Vagina (tissue), 2 donors: ENCODE data around the gene IQGAP2. TPM values are rescaled to one million over a fixed set of nuclear protein-coding genes. Genes with fewer than 3 reads are reported as not detected.
A peak's percentile ranks its signal among the peaks of the same experiment; 100 is the strongest.

Source experiments
- DNase-seq, 2 donors: peaks; one replicate each; pipeline ENCODE4 v3.0.0-alpha.2; 2017; ENCODE audit errors: extremely low spot score in 2 of 2
- H3K27ac ChIP-seq: fragments of 200-600 bp; sonication (generic); one replicate; pipeline ENCODE4 v1.5.1; 2019
- H3K27me3 ChIP-seq: fragments of 200-600 bp; sonication (generic); one replicate; pipeline ENCODE4 v1.5.1; 2019
- H3K36me3 ChIP-seq, 2 donors: fragments of 200-600 bp; sonication (generic); one replicate each; pipeline ENCODE4 v1.5.1; 2017 to 2019
- H3K4me1 ChIP-seq: fragments of 200-600 bp; sonication (generic); one replicate; pipeline ENCODE4 v1.5.1; 2019
- H3K4me3 ChIP-seq, 2 donors: fragments of 200-600 bp; sonication (generic); 1 replicate in 1 of 2; 2 replicates in 1 of 2; pipeline ENCODE4 v1.5.1; 2016 to 2019
- H3K9me3 ChIP-seq: fragments of 200-600 bp; sonication (generic); one replicate; pipeline ENCODE4 v1.5.1; 2019
- CTCF ChIP-seq, 3 experiments: fragments of 450-650 bp in 2 of 3; fragments of 200-600 bp in 1 of 3; sonication (generic) in 1 of 3; IDR thresholded peaks; one replicate each; pipeline ENCODE4 v1.5.1; 2017 to 2019; ENCODE audit warnings: antibody characterized with exemption in 3 of 3, mild to moderate bottlenecking in 2 of 3, moderate library complexity in 2 of 3
- POLR2A ChIP-seq, 2 donors: fragments of 450-650 bp; IDR thresholded peaks; one replicate each; pipeline ENCODE4 v1.6.1; 2017; ENCODE audit warnings: antibody characterized with exemption in 2 of 2, mild to moderate bottlenecking in 2 of 2, moderate library complexity in 2 of 2
- POLR2AphosphoS5 ChIP-seq, 2 donors: sonication (generic); formaldehyde crosslinking; IDR thresholded peaks; one replicate each; pipeline ENCODE4 v1.9.0; 2017; ENCODE audit warnings: antibody characterized with exemption in 2 of 2, mild to moderate bottlenecking in 2 of 2, low read depth in 1 of 2; ENCODE audit not compliant: insufficient read depth in 1 of 2
- intact Hi-C: fragments of 100-400 bp; cut with DNase I; formaldehyde crosslinking; loops from one replicate; pipeline ENCODE4 v1.15.1; 2023
- total RNA-seq: library from RNA; depleted of rRNA; stranded (reverse); fragments of >200 nt; gene quantifications from one replicate; pipeline ENCODE4 v1.2.3, GENCODE V29; 2016

Gene IQGAP2
- total RNA-seq, 1 donor from 2014 or later, result 8.6 TPM

DNA sequence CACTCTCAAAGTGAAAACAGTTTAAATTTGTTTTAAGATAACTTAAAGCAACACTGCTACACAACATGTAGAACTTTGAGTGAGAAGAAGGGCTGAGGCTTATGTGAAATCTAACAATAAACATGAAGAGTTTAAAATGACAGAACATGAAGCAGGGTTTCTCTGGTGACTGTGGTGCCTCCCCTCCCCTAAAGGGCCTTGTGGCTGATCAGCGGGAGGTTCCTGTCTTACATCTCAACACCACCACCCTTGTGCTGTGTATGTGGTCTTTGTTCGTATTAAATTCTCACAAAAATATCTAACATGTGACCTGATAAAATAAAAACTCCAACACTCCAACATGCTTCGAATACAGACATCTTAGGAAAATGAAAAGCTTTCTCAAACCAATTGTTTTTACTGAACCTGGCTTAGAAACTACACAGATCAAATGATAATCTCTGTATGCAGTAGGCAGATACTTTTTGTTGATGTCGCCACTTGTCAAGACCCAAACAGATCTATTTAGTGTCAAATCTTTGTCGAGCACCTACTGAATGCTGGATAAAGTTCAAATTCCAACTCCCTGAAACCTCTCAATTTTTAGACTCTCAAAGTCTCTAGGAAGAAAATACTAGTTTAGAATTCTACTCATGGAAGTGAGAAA, 9.9 kb upstream of the IQGAP2 start:
- H3K9me3 ChIP-seq, result no peaks in the 10 kb centered on the region
- H3K4me1 ChIP-seq, result no peaks in the 10 kb centered on the region
- no peaks in the 10 kb centered on the region for H3K27me3 ChIP-seq
- no peak overlapping the region for H3K27ac ChIP-seq
- intact Hi-C loops, result no loop called here
- no peaks in the 10 kb centered on the region for H3K36me3 ChIP-seq
- TF ChIP-seq CTCF (IDR thresholded peaks at IDR 0.05), result no peak
- TF ChIP-seq POLR2A (IDR thresholded peaks at IDR 0.05), result no peak
- TF ChIP-seq POLR2AphosphoS5 (IDR thresholded peaks at IDR 0.05; ENCODE audit: insufficient read depth in 1 of 2, low read depth in 1 of 2), result no peak
- no peak overlapping the region for H3K4me3 ChIP-seq
- DNase-seq, result no peak

- Histone ChIP-seq H3K9me3 (no peaks in the 10 kb centered on the region), H3K36me3 (no peaks in the 10 kb centered on the region), H3K27ac (no peak overlapping the region), H3K4me3 (no peak overlapping the region), H3K4me1 (peaks cover 5% of the 10 kb centered on the region), H3K27me3 (no peaks in the 10 kb centered on the region)
- no peak for DNase-seq
- intact Hi-C loops, result no loop called here
- no peak for TF ChIP-seq POLR2A (IDR thresholded peaks at IDR 0.05)
- no peak for TF ChIP-seq CTCF (IDR thresholded peaks at IDR 0.05)
- TF ChIP-seq POLR2AphosphoS5 (IDR thresholded peaks at IDR 0.05; ENCODE audit: insufficient read depth in 1 of 2, low read depth in 1 of 2), result no peak
Measured at GRCh38 chr5:76397200-76397599, 5.9 kb upstream of the IQGAP2 start.

DNA sequence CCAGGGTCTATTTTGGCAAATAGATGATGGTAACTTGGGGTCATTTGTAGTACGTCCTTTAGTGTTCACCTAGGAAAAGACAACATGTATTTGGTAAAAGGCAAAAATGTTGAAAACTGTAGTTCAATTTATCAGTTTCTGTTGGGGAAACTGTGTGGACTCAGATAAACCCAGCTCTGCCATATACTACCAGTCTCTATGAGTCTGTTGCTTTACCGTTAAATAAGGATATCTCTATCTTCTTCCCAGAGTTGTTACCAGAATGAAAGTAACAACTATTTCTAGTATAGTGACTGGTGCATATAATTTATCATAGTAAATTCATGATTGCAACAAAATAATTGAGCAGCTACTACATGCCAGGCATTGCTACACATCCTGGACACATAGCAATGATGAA, 3.8 kb upstream of the IQGAP2 start:
- intact Hi-C loops, result no loop called here
- Histone ChIP-seq H3K4me1 (peaks cover 15% of the 10 kb centered on the region), H3K27me3 (no peaks in the 10 kb centered on the region), H3K4me3 (no peak overlapping the region), H3K9me3 (no peaks in the 10 kb centered on the region), H3K36me3 (no peaks in the 10 kb centered on the region), H3K27ac (no peak overlapping the region)
- no peak for DNase-seq
- TF ChIP-seq POLR2AphosphoS5 (IDR thresholded peaks at IDR 0.05; ENCODE audit: insufficient read depth in 1 of 2, low read depth in 1 of 2) (no peak), POLR2A (IDR thresholded peaks at IDR 0.05) (no peak), CTCF (IDR thresholded peaks at IDR 0.05) (no peak)

DNA sequence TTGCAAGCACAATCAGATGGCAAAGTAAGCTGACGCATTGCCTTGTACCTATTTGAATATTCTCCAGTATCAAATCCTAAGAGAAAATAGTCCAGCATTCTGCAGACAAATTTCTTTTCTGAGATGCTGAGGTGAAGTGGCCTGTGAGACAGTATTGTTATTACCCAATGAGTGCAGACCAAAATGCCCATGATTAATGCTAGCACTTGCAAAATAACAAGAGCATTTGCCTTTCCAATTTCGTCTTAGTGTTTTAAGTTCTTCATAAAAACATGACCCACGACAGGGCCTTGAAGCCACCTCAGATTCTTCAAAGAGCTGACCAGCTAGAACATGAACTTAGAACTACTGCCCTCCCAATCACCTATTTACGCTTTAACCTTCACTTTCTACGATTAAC, 2.6 kb upstream of the IQGAP2 start:
- no peak overlapping the region for H3K27ac ChIP-seq
- no peak for DNase-seq
- H3K4me1 ChIP-seq, result peaks cover 17% of the 10 kb centered on the region
- intact Hi-C loops, result no loop called here
- H3K4me3 ChIP-seq, result no peak overlapping the region
- H3K36me3 ChIP-seq, result no peaks in the 10 kb centered on the region
- H3K27me3 ChIP-seq, result no peaks in the 10 kb centered on the region
- TF ChIP-seq POLR2AphosphoS5 (IDR thresholded peaks at IDR 0.05; ENCODE audit: insufficient read depth in 1 of 2, low read depth in 1 of 2), result no peak
- no peak for TF ChIP-seq POLR2A (IDR thresholded peaks at IDR 0.05)
- no peaks in the 10 kb centered on the region for H3K9me3 ChIP-seq

- DNase-seq, result no peak
- Histone ChIP-seq H3K27me3 (no peaks in the 10 kb centered on the region), H3K4me1 (peaks cover 17% of the 10 kb centered on the region), H3K9me3 (no peaks in the 10 kb centered on the region), H3K27ac (no peak overlapping the region), H3K4me3 (peak overlapping the region; percentile 51 to 52), H3K36me3 (no peaks in the 10 kb centered on the region)
- intact Hi-C loops, result no loop called here
- no peak for TF ChIP-seq POLR2AphosphoS5 (IDR thresholded peaks at IDR 0.05; ENCODE audit: insufficient read depth in 1 of 2, low read depth in 1 of 2)
- TF ChIP-seq CTCF (IDR thresholded peaks at IDR 0.05), result no peak
Measured at GRCh38 chr5:76401801-76402250, 1.3 kb upstream of the IQGAP2 start.
